Osteocyte (in vitro differentiated cells): ENCODE data around the gene ETF1. TPM values are rescaled to one million over a fixed set of nuclear protein-coding genes. Genes with fewer than 3 reads are reported as not detected.

Source experiments
- DNase-seq: peaks from one replicate; pipeline ENCODE4 v3.0.0; 2021; ENCODE audit warnings: mixed read lengths; ENCODE audit not compliant: unreplicated experiment; ENCODE audit errors: extremely low spot score
- H3K27ac Mint-ChIP-seq: one replicate; pipeline ENCODE4 v1.8.0; 2021; ENCODE audit warnings: mild to moderate bottlenecking, mixed read lengths; ENCODE audit not compliant: unreplicated experiment
- H3K27me3 Mint-ChIP-seq: one replicate; pipeline ENCODE4 v1.8.0; 2021; ENCODE audit warnings: mixed read lengths; ENCODE audit not compliant: unreplicated experiment
- H3K36me3 Mint-ChIP-seq: one replicate; pipeline ENCODE4 v1.8.0; 2021; ENCODE audit warnings: mixed read lengths; ENCODE audit not compliant: unreplicated experiment
- H3K4me1 Mint-ChIP-seq: one replicate; pipeline ENCODE4 v1.8.0; 2021; ENCODE audit warnings: mixed read lengths; ENCODE audit not compliant: unreplicated experiment
- H3K4me3 Mint-ChIP-seq: one replicate; pipeline ENCODE4 v1.8.0; 2021; ENCODE audit warnings: mild to moderate bottlenecking, moderate library complexity, mixed read lengths; ENCODE audit not compliant: unreplicated experiment
- H3K9me3 Mint-ChIP-seq: one replicate; pipeline ENCODE4 v1.8.0; 2021; ENCODE audit warnings: mixed read lengths; ENCODE audit not compliant: unreplicated experiment
- CTCF ChIP-seq: fragments of 200-600 bp; sonication (generic); IDR thresholded peaks from 2 replicates; pipeline ENCODE4 v1.5.0; 2021; ENCODE audit warnings: antibody characterized with exemption, mild to moderate bottlenecking, moderate library complexity
- total RNA-seq: library from RNA; stranded (reverse); gene quantifications from 2 replicates; pipeline ENCODE4 v1.2.1, GENCODE V29; 2021

Gene ETF1
- total RNA-seq, 1 donor from 2014 or later = 88.3 TPM

- H3K36me3 Mint-ChIP-seq = peaks cover 25% of the 10 kb centered on the region
- H3K27ac Mint-ChIP-seq = peak overlapping the region; percentile 79
- peak overlapping the region; percentile 83 for H3K4me3 Mint-ChIP-seq
- H3K9me3 Mint-ChIP-seq = no peaks in the 10 kb centered on the region
- H3K27me3 Mint-ChIP-seq = no peaks in the 10 kb centered on the region
- peaks cover 30% of the 10 kb centered on the region for H3K4me1 Mint-ChIP-seq
- no peak for TF ChIP-seq CTCF
- DNase-seq = no peak
Observed at GRCh38 chr5:138467711-138468132, 75.3 kb downstream of the ETF1 start.

GRCh38 chr5:138466900-138467710 lies 75.9 kb downstream of the ETF1 start:
- DNase-seq = no peak
- Mint-ChIP-seq H3K36me3 (peaks cover 25% of the 10 kb centered on the region), H3K4me1 (peaks cover 30% of the 10 kb centered on the region), H3K27ac (peak overlapping the region; percentile 79), H3K27me3 (no peaks in the 10 kb centered on the region), H3K9me3 (no peaks in the 10 kb centered on the region), H3K4me3 (peak overlapping the region; percentile 83)
- no peak for TF ChIP-seq CTCF

- Mint-ChIP-seq H3K27ac (peak overlapping the region; percentile 56), H3K9me3 (no peaks in the 10 kb centered on the region), H3K4me1 (peaks cover 32% of the 10 kb centered on the region), H3K36me3 (peaks cover 25% of the 10 kb centered on the region), H3K4me3 (peak overlapping the region; percentile 83), H3K27me3 (no peaks in the 10 kb centered on the region)
- TF ChIP-seq CTCF = no peak
- DNase-seq = no peak
Observed at GRCh38 chr5:138466125-138466899, 76.7 kb downstream of the ETF1 start.

- no peaks in the 10 kb centered on the region for H3K27me3 Mint-ChIP-seq
Observed at GRCh38 chr5:138465261-138466124, 77.5 kb downstream of the ETF1 start, which contains the start of gene EGR1. Gene EGR1 (plus strand): TSS chr5:138465479. CDS start chr5:138465762, 283 bp downstream.

More at GRCh38 chr5:138465261-138466124, 77.5 kb downstream of the ETF1 start, which contains the start of gene EGR1:
- peaks cover 25% of the 10 kb centered on the region for H3K36me3 Mint-ChIP-seq
- H3K4me3 Mint-ChIP-seq = peak within 1 kb of the TSS; percentile 83
- DNase-seq = peak; percentile 99
- TF ChIP-seq CTCF = no peak
- peaks cover 33% of the 10 kb centered on the region for H3K4me1 Mint-ChIP-seq
- H3K9me3 Mint-ChIP-seq = no peaks in the 10 kb centered on the region
- H3K27ac Mint-ChIP-seq = peak within 1 kb of the TSS; percentile 92
